HepG2 (cell line): ENCODE data around the gene ABTB2. TPM values are rescaled to one million over a fixed set of nuclear protein-coding genes. Genes with fewer than 3 reads are reported as not detected.

Source experiments
- DNMT1 ChIP-seq: sonication (generic); formaldehyde crosslinking; IDR thresholded peaks from 2 replicates; pipeline ENCODE4 v1.5.1; 2020; ENCODE audit warnings: mild to moderate bottlenecking, missing genetic modification reagents
- DPF2 ChIP-seq: sonication (generic); formaldehyde crosslinking; IDR thresholded peaks from 2 replicates; pipeline ENCODE4 v1.4.0; 2020; ENCODE audit warnings: mild to moderate bottlenecking, low read depth, missing genetic modification reagents, borderline replicate concordance
- GATAD1 ChIP-seq: IDR thresholded peaks from 2 replicates; pipeline ENCODE4 v1.6.1; 2016; ENCODE audit warnings: missing genetic modification reagents, missing compliant biosample characterization
- KMT2A ChIP-seq: sonication (generic); formaldehyde crosslinking; IDR thresholded peaks from 2 replicates; pipeline ENCODE4 v1.4.0; 2020; ENCODE audit warnings: missing genetic modification reagents
- MED8 ChIP-seq: sonication (generic); formaldehyde crosslinking; IDR thresholded peaks from 2 replicates; pipeline ENCODE4 v1.8.1; 2023; ENCODE audit warnings: mild to moderate bottlenecking, missing genetic modification reagents; ENCODE audit not compliant: insufficient replicate concordance
- MYNN ChIP-seq: sonication (generic); formaldehyde crosslinking; IDR thresholded peaks from 2 replicates; pipeline ENCODE4 v1.4.0; 2020; ENCODE audit warnings: mild to moderate bottlenecking, low read depth, missing genetic modification reagents
- NFE2L1 ChIP-seq: sonication (generic); formaldehyde crosslinking; IDR thresholded peaks from 2 replicates; pipeline ENCODE4 v1.4.0; 2020; ENCODE audit warnings: missing genetic modification reagents, mild to moderate bottlenecking, borderline replicate concordance
- SOX13 ChIP-seq, 3 experiments: fragments of 450-650 bp in 1 of 3; sonication (generic) in 1 of 3; formaldehyde crosslinking in 1 of 3; IDR thresholded peaks in 2 of 3; conservative IDR thresholded peaks in 1 of 3; 2 replicates each; pipeline versions ENCODE4 v1.5.0 to v1.6.1; 2016 to 2020; ENCODE audit warnings: antibody characterized with exemption in 1 of 3, mild to moderate bottlenecking in 1 of 3, missing compliant biosample characterization in 1 of 3, missing genetic modification reagents in 1 of 3, moderate library complexity in 1 of 3
- SP1 ChIP-seq, 2 experiments: fragments of 450-650 bp in 1 of 2; sonication (generic) in 1 of 2; formaldehyde crosslinking in 1 of 2; IDR thresholded peaks; 2 replicates each; pipeline versions ENCODE4 v1.4.0 to v1.6.1; 2016 to 2020; ENCODE audit warnings: missing genetic modification reagents in 1 of 2
- SRSF4 ChIP-seq: fragments of 200-400 bp; formaldehyde crosslinking; IDR thresholded peaks from one replicate; pipeline ENCODE4 v1.6.1; 2018; ENCODE audit warnings: mild to moderate bottlenecking, low read depth, low read length, moderate library complexity; ENCODE audit not compliant: poor library complexity, severe bottlenecking
- SRY ChIP-seq: sonication (generic); formaldehyde crosslinking; IDR thresholded peaks from 2 replicates; pipeline ENCODE4 v1.8.0; 2022; ENCODE audit warnings: mild to moderate bottlenecking, missing genetic modification reagents
- XBP1 ChIP-seq: sonication (generic); formaldehyde crosslinking; IDR thresholded peaks from 2 replicates; pipeline ENCODE4 v1.5.0; 2020; ENCODE audit warnings: missing genetic modification reagents
- ZBTB42 ChIP-seq: sonication (generic); formaldehyde crosslinking; IDR thresholded peaks from 2 replicates; pipeline ENCODE4 v1.5.0; 2020; ENCODE audit warnings: mild to moderate bottlenecking, missing genetic modification reagents
- ZNF224 ChIP-seq: sonication (generic); formaldehyde crosslinking; IDR thresholded peaks from 2 replicates; pipeline ENCODE4 v1.5.0; 2020; ENCODE audit warnings: mild to moderate bottlenecking, missing genetic modification reagents
- ZNF605 ChIP-seq: sonication (generic); formaldehyde crosslinking; IDR thresholded peaks from 2 replicates; pipeline ENCODE4 v1.8.0; 2022; ENCODE audit warnings: mild to moderate bottlenecking, missing genetic modification reagents
- ZNF720 ChIP-seq: sonication (generic); formaldehyde crosslinking; IDR thresholded peaks from 2 replicates; pipeline ENCODE4 v1.4.0; 2020; ENCODE audit warnings: missing genetic modification reagents
- ZSCAN12 ChIP-seq: sonication (generic); formaldehyde crosslinking; IDR thresholded peaks from 2 replicates; pipeline ENCODE4 v1.9.0; 2021; ENCODE audit warnings: mild to moderate bottlenecking, missing genetic modification reagents
- polyA plus RNA-seq, 8 experiments: library from polyadenylated mRNA; depleted of rRNA in 3 of 8; stranded (reverse) in 7 of 8; unstranded in 1 of 8; fragments of >200 nt; fragmentation: Illumina TruSeq in 4 of 8; extraction: Trizol in 4 of 8; gene quantifications; 2 replicates each; pipeline versions ENCODE4 v1.2.1 to v1.2.3, GENCODE V29; 2011 to 2016; ENCODE audit warnings: low read depth in 4 of 8, missing spikeins in 1 of 8, mixed read lengths in 1 of 8; ENCODE audit not compliant: insufficient read depth in 1 of 8
- total RNA-seq, 5 experiments: library from RNA; depleted of rRNA; stranded (reverse); fragments of >200 nt; fragmentation: Illumina TruSeq; extraction: Trizol; gene quantifications; 2 replicates each; pipeline ENCODE4 v1.2.3, GENCODE V29; 2016; ENCODE audit warnings: low read depth in 1 of 5
- TF ChIP-seq, protein P1 (sequence below): sonication (generic); formaldehyde crosslinking; IDR thresholded peaks from 2 replicates; pipeline ENCODE4 v1.4.0; 2020; ENCODE audit warnings: missing genetic modification reagents, borderline replicate concordance
- TF ChIP-seq, protein P2 (sequence below): sonication (generic); formaldehyde crosslinking; IDR thresholded peaks from 2 replicates; pipeline ENCODE4 v1.9.0; 2021; ENCODE audit warnings: missing genetic modification reagents, borderline replicate concordance
- TF ChIP-seq, protein P3 (sequence below): sonication (generic); formaldehyde crosslinking; IDR thresholded peaks from 2 replicates; pipeline ENCODE4 v1.9.0; 2021; ENCODE audit warnings: missing genetic modification reagents, borderline replicate concordance

ABTB2 gene
- total and polyA plus RNA-seq, 2 of the 13 experiments (the other 11 are each of a cell fraction or from before 2014, with no cell fraction given) = 5.1 to 15.4 TPM

DNA sequence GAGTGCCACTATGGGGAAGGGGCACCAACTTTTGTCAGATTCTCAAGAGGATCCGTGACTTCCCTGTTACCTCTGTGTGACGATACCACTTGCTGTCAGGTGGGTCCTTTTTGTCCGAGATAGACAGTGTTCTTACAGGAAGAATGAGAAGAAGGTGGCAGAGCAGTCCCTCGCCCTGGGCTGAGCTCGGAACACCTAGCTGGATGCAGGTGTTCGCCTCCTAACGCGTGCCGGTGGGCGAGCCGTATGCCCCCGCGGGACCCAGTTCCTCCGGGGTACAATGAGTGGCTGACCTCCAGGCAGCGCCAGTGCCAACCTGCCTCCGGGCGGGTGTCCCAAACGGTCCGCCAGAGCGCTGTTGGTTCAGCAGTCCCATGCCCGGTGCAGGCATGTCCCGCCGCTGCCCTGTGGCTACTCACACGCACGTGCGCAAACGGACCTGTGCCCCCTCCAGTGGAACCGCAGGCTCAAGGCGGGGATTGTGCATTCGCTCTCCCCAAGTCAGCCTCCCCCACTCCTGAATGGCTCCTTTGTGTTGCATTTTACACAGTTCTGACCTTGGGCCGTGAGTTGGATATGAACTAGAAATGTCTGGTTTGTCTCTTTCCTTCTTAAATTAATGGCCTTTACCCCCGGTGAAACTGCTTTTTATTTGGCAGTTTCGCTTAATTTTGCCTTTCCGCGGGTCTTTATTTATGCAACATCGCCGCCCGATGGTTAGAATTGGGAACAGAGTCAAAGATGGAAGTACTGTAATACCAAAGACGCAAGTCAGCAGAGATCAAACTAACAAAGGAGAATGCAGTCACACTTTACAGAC is 1.1 kb upstream of the ABTB2 start (continued):
- TF ChIP-seq, protein P1, sequence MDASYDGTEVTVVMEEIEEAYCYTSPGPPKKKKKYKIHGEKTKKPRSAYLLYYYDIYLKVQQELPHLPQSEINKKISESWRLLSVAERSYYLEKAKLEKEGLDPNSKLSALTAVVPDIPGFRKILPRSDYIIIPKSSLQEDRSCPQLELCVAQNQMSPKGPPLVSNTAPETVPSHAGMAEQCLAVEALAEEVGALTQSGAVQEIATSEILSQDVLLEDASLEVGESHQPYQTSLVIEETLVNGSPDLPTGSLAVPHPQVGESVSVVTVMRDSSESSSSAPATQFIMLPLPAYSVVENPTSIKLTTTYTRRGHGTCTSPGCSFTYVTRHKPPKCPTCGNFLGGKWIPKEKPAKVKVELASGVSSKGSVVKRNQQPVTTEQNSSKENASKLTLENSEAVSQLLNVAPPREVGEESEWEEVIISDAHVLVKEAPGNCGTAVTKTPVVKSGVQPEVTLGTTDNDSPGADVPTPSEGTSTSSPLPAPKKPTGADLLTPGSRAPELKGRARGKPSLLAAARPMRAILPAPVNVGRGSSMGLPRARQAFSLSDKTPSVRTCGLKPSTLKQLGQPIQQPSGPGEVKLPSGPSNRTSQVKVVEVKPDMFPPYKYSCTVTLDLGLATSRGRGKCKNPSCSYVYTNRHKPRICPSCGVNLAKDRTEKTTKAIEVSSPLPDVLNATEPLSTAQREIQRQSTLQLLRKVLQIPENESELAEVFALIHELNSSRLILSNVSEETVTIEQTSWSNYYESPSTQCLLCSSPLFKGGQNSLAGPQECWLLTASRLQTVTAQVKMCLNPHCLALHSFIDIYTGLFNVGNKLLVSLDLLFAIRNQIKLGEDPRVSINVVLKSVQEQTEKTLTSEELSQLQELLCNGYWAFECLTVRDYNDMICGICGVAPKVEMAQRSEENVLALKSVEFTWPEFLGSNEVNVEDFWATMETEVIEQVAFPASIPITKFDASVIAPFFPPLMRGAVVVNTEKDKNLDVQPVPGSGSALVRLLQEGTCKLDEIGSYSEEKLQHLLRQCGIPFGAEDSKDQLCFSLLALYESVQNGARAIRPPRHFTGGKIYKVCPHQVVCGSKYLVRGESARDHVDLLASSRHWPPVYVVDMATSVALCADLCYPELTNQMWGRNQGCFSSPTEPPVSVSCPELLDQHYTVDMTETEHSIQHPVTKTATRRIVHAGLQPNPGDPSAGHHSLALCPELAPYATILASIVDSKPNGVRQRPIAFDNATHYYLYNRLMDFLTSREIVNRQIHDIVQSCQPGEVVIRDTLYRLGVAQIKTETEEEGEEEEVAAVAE = no peak
- no peak for TF ChIP-seq MED8
- TF ChIP-seq XBP1 (CRISPR knock-in tag) = no peak
- TF ChIP-seq ZBTB42 (CRISPR knock-in tag) = peak; percentile 77; the same call in 1 of the 2 replicates
- no peak for TF ChIP-seq SRY (CRISPR knock-in tag)
- TF ChIP-seq SRSF4 = no peak
- no peak for TF ChIP-seq SOX13 (IDR thresholded peaks at IDR 0.05)
- TF ChIP-seq SOX13 (CRISPR knock-in tag; conservative IDR thresholded peaks at IDR 0.05 in 1 of 2, IDR thresholded peaks at IDR 0.05 in 1 of 2) = peak in 1 of 2 experiments; percentile 59; a peak in 1 of 4 replicates
- TF ChIP-seq ZSCAN12 (CRISPR knock-in tag) = no peak
- TF ChIP-seq DNMT1 = no peak
- no peak for TF ChIP-seq ZNF720 (CRISPR knock-in tag)
- no peak for TF ChIP-seq SP1 (IDR thresholded peaks at IDR 0.05)
- 0 out of 2 replicates have a peak, but pooled peaks have one; percentile 30 for TF ChIP-seq SP1 (CRISPR knock-in tag; IDR thresholded peaks at IDR 0.05)
- peak; percentile 24; the same call in 1 of the 2 replicates for TF ChIP-seq NFE2L1 (CRISPR knock-in tag)
- TF ChIP-seq, protein P2, sequence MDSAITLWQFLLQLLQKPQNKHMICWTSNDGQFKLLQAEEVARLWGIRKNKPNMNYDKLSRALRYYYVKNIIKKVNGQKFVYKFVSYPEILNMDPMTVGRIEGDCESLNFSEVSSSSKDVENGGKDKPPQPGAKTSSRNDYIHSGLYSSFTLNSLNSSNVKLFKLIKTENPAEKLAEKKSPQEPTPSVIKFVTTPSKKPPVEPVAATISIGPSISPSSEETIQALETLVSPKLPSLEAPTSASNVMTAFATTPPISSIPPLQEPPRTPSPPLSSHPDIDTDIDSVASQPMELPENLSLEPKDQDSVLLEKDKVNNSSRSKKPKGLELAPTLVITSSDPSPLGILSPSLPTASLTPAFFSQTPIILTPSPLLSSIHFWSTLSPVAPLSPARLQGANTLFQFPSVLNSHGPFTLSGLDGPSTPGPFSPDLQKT = no peak
- peak; percentile 25; the same call in 1 of the 2 replicates for TF ChIP-seq KMT2A
- no peak for TF ChIP-seq DPF2 (CRISPR knock-in tag)
- TF ChIP-seq MYNN (CRISPR knock-in tag) = no peak
- 0 out of 2 replicates have a peak, but pooled peaks have one; percentile 31 for TF ChIP-seq ZNF224 (CRISPR knock-in tag)
- TF ChIP-seq, protein P3, sequence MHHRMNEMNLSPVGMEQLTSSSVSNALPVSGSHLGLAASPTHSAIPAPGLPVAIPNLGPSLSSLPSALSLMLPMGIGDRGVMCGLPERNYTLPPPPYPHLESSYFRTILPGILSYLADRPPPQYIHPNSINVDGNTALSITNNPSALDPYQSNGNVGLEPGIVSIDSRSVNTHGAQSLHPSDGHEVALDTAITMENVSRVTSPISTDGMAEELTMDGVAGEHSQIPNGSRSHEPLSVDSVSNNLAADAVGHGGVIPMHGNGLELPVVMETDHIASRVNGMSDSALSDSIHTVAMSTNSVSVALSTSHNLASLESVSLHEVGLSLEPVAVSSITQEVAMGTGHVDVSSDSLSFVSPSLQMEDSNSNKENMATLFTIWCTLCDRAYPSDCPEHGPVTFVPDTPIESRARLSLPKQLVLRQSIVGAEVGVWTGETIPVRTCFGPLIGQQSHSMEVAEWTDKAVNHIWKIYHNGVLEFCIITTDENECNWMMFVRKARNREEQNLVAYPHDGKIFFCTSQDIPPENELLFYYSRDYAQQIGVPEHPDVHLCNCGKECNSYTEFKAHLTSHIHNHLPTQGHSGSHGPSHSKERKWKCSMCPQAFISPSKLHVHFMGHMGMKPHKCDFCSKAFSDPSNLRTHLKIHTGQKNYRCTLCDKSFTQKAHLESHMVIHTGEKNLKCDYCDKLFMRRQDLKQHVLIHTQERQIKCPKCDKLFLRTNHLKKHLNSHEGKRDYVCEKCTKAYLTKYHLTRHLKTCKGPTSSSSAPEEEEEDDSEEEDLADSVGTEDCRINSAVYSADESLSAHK (CRISPR knock-in tag) = no peak
- 0 out of 2 replicates have a peak, but pooled peaks have one; percentile 50 for TF ChIP-seq GATAD1 (CRISPR knock-in tag)
- TF ChIP-seq ZNF605 (CRISPR knock-in tag) = peak; percentile 55; the same call in 1 of the 2 replicates
